Glomerular endothelial cell (primary cell): ENCODE results near the gene RNF43. TPM values are rescaled to one million over a fixed set of nuclear protein-coding genes. Genes with fewer than 3 reads are reported as not detected.
"Not testable (repeated sequence)": the region's sequence is repeated elsewhere in the genome, so short reads cannot be mapped to it uniquely, and the experiment has no call there.

Source experiments
- DNase-seq: peaks from one replicate; pipeline ENCODE4 v3.0.0-alpha.2; 2011; ENCODE audit warnings: low read depth, low spot score; ENCODE audit errors: extremely low read depth
- total RNA-seq: library from RNA; depleted of rRNA; stranded (reverse); fragments of >200 nt; gene quantifications from 2 replicates; pipeline ENCODE4 v1.2.3, GENCODE V29; 2015

The RNF43 gene
- total RNA-seq, 1 donor from 2014 or later, result not detected

DNA sequence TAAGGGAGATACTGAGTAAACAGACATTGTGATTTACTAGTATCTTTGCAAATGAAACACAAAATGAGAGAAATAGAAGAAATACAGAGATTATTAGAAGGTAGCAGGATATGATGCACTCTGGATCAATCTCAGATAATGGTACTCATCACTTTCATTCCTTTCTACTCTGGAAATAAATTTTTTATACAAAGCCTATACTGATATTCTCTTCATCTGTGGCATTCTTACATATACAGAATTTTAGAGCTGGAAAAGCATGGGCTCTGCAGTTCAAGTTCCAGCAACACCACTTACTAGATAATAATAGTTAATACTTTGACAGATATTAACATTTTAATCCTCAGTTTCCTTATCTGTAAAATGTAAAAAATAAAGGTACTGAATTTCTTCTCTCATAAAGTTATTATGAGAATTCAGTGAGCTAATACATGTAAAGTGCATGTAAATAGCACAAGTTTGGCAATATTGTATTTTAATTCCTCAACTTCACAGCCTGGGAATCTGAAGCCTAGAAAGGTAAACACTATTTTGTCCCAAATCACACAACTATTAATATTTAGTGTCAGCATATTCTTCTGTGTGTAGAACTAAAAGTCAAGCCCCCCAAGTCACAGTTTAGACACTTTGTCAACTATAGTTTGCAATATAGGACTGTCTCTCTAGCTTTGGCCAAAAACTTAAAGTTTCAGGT is 6.5 kb downstream of the RNF43 start:
- no peak for DNase-seq

DNA sequence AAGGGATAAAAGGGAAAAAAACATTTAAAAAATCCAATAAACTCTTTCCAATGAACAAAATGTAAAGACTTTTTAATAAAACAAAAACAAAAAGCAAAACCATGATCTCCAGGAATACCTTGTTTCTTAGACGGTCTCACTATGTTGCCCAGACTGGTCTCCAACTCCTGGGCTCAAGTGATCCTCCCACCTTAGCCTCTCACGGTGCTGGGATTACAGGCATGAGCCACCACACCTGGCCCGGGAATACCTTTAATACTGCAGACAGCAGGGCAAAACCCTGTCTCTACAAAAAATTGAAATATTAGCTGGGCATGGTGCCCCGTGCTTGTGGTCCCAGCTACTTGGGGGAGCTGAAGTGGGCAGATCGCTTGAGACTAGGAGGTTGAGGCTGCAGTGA is 7.9 kb downstream of the RNF43 start:
- no peak for DNase-seq

DNA sequence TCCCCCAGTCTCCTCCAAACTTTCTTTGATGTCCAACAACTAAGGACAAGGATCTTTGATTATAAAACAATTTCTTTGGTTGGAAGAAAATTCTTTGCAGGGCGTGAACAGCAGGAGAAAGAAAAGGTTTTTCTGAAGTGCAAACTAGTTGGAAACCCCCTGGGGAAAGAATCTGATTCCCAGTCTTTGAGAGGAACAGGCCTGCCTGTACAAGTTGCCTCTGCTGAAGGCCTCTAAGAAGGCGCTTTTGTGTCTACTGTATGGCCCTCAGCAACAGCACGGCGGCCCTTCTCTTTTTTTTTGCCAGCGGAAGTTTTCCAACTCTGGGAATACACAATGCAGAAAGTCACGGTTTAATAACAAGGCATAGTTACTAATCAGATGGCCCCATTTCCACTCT is 14.0 kb downstream of the RNF43 start:
- DNase-seq, result no peak

DNA sequence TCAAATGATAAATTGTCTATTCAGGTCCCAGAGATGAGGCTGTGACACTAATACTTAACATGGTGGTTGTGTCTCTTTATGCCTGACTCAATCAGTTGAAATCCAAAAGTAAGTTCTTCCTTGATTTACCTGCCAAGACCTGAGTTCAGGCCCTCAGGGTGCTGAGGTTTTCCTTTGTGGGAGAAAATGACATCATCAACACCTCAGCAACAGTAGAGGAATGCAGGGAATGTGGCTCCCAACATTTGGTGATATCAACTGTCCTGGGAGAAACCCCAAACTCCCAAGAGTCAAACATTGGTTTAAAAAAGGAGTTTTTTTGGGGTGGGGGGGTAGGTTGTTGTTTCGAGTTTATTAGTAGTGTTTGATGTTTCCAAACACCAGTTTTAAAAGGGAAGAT is 14.7 kb downstream of the RNF43 start:
- no peak for DNase-seq

DNA sequence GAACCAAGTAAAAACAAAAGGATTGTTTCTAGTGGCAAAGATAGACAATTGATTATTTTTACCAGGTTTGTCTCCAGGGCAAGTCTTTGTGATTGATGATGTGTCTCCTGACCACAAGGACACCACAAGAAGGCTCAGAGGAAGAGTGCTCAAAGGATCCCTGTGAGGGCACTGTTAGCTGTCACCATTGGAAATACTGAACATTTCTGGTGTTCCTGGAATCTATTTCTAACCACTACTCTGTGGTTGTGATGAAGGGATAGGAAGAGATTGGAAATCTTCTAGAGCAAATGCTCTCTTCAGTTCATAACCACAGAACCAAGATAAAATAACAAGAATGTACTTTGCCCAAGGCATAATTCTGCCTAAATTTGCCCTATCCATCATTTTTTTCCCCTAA is 15.3 kb downstream of the RNF43 start:
- no peak for DNase-seq

DNA sequence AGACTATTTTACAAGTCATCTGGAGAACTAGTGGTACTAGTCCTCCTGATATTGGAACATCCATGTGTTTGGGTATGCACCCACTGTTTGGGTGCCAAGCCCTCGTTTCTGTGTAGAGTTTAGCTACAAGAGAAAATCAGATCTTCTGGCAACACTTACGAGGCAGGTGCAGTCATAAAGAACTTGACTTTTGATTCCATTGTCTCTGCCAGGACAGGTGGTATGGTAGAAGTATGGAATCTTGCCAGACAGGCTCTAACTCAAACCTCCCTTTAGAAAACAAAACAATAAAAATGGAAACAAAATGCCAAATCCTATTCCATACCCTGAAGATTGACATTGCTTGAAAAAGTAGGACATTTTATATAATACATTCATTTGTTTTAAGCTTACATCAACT is 16.0 kb downstream of the RNF43 start:
- no peak for DNase-seq

DNA sequence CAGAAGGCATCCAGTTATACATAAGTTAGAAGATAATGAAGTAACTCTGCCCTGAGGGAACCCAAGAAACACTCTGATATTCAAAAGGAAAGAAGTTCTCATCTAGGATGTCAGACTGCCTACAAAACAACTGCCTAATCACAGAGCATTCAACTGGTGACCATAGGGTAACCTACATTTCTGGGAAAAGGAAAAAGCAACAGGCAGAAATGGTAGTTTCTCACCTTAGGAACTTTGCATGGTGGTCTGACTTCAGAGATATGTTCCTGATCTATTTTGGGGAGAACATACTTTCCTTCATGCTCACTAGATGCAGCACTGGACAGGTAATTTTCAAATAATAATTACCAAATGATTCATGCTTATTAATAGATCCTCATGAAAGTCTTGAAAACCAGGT is 16.5 kb downstream of the RNF43 start:
- DNase-seq, result no peak

DNA sequence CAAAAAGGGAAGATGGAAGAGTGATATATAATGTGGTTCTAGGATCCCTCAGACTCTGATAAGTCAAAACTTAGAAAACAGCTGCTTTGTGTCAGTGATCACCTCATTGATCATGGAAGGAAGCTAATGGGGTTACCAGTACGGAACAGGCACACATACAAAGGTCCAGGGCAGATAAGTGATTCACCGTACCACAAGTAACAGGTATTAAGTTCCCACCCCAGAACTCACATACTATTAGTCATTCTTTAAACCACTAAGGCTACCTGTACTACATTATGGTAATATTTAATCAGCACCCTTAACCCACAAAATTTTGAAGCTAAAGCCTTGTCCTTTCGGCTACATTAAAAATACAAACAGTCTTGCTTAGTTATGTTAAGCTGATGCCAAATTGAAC is 17.4 kb downstream of the RNF43 start:
- no peak for DNase-seq

DNA sequence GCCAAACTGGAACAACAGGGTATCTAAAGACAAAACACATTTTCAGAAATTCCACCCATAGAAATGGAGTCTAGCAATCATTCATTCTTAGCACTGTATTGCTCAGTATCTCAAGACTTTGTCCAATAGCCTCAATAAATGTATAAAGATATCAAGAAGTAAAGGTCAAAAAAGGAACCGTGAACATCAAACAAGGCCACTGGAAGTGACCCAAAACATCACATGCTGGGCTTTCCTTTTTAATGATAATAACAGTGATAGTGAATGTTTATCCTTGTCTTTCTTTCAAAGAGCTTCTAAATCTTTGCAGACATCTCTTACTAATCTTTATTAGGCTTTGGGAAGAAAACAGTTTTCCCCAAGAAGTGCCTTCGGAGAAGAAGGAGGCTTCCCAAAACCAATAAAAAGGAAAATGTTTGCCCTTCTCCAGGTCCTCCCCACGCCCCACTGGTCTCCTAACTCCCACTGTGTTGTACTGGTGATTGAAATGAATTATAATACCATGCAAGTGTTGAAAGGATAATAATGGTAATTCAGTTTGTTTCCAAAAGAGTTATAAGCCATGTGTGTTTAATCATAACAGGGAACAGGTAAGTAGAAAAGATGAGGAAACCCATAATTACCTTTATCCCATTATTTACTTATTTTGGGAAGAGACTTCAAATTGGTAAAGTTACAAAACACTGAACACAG is 18.6 kb downstream of the RNF43 start:
- no peak for DNase-seq

DNA sequence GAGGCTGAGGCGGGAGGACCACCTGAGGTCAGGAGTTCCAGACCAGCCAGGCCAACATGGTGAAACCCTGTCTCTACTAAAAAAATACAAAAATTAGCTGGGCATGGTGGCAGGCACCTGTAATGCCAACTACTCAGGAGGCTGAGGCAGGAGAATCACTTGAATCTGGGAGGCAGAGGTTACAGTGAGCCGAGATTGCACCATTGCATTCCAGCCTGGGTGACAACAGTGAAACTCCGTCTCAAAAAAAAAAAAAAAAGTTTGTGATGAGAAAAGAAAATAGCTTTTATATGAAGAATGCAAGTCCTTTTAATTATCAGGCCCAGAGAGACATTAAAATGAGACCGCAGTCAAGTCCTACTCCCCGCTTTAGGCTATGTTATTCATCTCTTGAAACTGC is 19.9 kb downstream of the RNF43 start:
- DNase-seq, result not testable (repeated sequence)

DNA sequence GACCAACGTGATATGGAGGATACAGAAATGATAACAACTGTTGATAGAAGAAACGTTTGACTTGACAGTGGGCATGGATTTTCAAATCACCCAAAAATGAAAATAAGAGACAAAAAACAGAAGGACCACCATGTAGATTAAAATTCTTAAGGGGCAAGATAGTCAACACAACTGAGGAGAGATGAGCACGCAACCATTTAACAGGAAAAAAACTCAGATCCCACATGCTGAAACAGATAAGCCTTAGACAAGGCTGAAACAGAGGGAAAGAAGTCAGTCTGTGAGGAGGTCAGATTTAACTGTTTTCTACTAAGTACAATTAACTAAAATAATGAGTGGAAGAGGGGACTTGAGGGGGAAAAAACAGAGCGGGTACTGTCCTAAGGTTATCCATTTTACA is 21.2 kb downstream of the RNF43 start:
- no peak for DNase-seq

DNA sequence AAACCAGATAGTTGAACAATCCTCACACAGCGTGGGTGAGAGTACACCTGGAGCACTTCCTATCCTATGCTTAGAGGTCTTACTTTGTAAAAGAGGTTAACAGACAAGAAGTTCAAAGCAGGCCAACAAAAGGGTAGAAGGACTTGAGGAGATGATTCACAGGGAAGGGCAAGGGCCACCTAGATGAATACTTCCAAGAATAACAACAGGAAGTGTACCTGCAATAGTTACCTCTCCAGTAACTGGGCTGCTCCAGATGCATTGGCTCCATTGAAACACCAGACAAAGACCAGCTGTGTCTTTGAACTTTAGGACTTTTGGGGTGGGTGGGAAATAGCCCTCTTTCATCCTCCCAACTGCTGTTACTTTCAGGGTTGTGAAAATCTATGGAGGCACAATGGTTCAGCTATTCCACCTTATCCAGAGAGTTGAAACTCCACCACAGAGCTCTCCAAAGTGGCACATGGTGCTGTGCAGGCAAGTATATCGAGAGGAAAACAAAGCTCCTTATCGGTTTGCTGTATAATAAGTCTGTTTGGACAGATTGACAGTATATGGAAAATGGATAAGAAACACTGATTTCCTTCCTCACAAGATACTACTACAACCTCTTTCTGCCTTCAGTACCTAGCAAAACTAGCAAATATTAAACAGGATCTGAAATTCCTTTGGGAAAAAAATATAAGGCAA is 22.7 kb downstream of the RNF43 start:
- DNase-seq, result no peak

DNA sequence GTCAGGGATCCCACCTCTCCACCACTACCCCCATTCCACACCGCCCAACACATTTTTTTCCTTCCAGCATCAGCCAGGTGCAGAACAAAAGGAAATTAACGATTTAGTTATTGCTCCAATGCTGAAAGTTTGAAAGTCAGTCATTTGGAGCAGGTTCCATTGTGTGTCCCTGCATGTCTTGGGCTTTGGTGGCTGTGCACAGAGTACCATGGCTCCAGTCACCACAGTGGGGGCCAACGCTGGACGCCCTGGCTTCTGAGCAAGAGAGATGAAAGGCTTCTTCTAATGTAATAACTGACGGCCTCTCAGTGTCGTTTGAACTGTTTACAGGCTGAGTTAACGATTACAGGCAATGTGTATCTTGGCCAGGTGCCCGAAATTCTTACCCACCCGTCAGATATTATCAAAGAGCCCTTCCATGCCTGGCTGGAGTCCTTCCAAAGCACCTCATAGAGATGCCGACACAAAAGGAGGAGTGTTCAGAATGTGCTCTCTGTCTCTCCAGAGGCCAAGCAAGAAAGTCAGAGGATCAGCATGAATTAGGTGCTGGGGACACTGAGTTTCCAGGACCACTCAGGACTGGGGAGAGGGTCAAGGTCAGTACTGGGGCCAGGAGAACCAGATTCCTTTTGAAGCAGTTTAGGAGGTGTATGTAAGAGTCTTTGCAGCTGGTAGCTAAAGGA is 25.9 kb downstream of the RNF43 start:
- DNase-seq, result peak; percentile 63

DNA sequence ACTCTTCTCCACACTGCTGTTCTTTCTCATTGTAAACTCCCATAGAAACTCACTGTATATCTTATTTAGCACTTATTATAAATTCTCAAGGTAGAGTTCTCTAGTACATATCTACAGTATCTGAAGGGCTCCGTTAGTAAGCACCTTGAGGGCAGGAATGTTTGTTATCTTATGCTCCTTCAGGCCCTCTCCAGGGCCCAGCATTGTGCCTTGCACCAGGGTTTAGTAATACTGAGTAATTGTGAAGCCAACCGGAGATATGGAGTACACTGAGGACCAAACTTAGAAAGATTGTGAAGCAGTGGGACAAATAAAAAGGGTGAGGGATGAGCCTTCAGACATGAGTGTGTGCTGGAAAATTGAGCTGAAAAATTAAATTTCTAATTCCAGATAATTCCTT is 26.4 kb downstream of the RNF43 start:
- no peak for DNase-seq

DNA sequence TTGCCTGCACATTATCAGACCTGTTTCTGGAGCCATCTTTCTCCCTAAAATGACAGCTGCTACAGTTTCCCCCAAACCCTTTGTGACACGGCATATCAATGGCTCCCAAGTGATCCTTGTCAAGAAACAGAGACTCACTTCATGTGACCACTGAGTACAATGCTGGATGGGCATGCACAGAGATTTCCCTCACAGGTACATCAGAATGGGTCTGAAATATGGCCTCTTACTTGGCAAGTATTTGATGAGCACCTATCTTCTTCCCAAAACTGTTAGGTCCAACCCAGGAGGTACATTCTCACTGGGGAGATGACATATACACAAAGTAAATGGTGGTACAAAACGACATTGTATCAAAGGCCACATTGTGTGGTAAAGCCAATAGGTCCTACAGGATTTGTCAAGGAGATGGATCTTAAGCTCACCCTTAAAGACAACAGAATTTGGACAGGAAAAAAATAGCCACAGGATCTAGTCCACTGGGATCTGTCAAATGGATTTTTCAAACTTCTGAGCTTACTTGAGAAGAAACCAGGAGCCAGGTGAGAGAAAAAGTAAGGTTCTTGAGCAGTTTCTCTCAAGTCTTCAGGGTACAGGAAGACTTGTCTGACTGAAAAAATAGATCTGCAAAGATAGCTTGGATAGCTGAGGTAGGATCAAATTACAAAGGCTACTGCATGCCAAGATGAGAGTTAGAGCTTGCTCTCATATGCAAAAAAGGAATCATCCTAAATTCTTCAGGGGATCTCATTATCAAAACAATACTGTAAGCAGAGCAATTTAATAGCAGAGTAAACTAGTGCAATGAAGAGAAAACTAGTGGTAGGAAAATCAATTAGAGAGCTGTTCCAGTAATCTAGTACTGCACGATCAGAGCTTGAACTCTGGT is 28.8 kb downstream of the RNF43 start:
- DNase-seq, result no peak

DNA sequence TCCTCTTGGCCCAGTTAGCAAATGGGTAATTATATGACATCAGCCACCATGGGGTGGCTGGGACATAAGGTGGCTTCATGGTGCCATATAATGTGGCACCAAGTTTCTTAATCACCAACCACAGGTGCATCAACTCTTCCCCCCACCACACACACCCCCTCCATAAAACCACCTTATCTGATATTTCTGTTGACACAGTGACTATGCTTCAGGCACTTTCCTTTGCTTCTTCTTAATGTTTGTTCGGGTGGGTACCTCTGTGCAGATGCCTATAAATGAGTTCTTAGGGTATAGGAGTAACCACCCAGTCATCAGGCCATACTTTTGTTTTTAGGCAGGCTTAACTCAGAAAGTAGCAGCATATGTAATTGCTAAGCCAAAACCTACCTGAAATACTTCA is 29.5 kb downstream of the RNF43 start:
- no peak for DNase-seq

DNA sequence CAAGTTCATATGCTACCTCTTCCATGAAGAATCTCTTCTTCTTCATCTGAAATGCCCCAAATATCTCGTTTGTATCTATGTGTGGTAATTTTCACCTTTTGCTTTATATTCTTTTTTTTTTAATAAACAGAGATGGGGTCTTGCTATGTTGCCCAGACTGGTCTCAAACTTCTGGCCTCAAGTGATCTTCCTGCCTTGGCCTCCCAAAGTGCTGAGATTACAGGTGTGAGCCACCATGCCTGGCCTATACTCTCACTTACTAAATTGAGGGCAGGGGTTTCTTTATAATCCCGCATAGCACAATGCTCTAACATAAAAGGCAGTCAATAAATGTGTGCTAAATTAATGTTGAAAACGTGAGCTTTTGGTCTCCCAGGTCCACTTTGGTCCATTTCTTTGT is 30.6 kb downstream of the RNF43 start:
- DNase-seq, result no peak

DNA sequence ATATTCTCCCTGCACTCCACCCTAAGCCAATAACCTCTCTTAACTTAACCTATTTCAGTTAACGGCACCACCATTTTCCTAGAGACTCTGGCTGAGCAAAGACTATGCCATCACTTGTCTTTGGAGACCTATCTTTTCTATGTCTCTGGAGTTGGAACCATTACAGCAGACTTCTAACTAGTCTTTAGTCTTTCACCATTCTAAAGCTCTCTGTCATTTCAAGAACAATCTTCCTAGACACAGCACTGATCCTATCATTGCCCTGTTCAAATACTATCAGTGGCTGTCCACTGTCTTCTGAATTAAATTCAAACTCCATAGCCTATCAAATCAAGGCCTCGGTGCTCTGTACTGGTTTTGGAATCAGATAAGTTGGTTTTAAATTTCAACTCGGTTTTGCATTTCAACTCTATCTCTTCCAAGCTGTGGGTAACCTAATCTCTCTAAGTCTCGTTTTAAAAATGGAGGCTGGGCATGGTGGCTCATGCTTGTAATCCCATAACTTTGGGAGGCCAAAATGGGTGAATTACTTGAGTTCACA is 31.9 kb downstream of the RNF43 start:
- DNase-seq, result no peak

DNA sequence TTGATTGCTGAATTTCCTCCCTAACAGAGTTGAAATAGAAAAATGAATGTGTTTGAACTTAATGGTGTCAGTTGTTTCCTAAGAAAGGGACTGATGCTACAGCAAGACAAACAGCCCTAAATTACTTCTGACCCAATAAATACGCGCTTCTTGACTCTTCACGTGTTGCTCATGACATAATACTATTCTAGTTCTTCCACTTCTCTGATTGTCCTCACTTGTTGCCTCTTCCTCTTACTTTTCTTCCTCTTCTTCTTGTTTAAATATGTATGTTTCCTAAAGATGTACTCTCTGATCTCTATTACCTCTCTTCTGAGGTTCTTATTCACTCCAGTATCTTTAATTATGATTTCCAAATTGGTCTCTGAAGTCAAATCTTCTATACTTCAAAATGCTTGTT is 32.4 kb downstream of the RNF43 start:
- no peak for DNase-seq

DNA sequence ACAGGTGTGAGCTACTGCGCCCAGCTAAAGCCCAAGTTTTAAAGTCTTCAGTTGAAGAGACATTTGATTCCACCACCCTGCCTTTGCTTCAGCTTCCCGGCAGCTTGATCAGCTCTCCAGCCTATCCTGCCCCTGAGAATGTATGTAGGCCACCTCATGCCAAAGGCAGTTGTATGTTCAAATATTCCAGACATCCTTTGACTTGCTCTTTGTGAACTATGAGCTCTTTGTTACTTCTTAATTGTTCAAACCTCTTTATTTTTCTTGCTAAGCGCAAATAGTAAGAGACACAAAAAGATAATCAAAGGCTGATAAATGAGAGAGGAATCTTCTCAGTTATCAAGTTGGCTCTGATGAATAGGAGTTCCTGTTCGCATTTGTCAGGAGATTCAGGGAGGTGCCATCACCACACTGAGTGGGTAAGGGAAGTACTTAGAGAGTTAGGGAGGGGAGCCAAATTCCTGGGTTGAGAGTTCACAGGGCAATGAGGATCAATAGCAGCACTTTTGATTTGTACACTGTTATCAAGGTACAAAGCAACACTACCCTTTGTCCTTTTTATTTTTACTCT is 33.4 kb downstream of the RNF43 start:
- no peak for DNase-seq
